GM12878 (cell line): Measurements from ENCODE around the gene KIF2A.

ENCODE experiments used
- CHD4 ChIP-seq: fragments of 200-600 bp; sonication (generic); IDR thresholded peaks from 2 replicates; pipeline ENCODE4 v1.6.1; 2016; ENCODE audit warnings: mild to moderate bottlenecking
- EGR1 ChIP-seq, 2 experiments: IDR thresholded peaks; 1 replicate in 1 of 2; 2 replicates in 1 of 2; pipeline ENCODE4 v1.6.1; 2011 to 2012; ENCODE audit warnings: low read depth in 2 of 2, low read length in 2 of 2, borderline replicate concordance in 1 of 2, mild to moderate bottlenecking in 1 of 2, moderate library complexity in 1 of 2
- ETV6 ChIP-seq, 2 experiments: fragments of 450-650 bp in 1 of 2; IDR thresholded peaks in 1 of 2; conservative IDR thresholded peaks in 1 of 2; 2 replicates each; pipeline ENCODE4 v1.6.1; 2014; ENCODE audit warnings: antibody characterized with exemption in 1 of 2, borderline replicate concordance in 1 of 2, low read depth in 1 of 2, mild to moderate bottlenecking in 1 of 2, moderate library complexity in 1 of 2
- POLR2AphosphoS2 ChIP-seq: IDR thresholded peaks from 2 replicates; pipeline ENCODE4 v1.6.1; 2011; ENCODE audit warnings: low read depth, mild to moderate bottlenecking, low read length, improper control_type of control experiment, moderate library complexity
- RFX5 ChIP-seq: IDR thresholded peaks from 2 replicates; pipeline ENCODE4 v1.6.1; 2011; ENCODE audit warnings: low read depth, low read length, improper control_type of control experiment
- SMC3 ChIP-seq: IDR thresholded peaks from 2 replicates; pipeline ENCODE4 v1.6.1; 2011; ENCODE audit warnings: low read length, improper control_type of control experiment, borderline replicate concordance
- TAF1 ChIP-seq: IDR thresholded peaks from 2 replicates; pipeline ENCODE4 v1.6.1; 2011; ENCODE audit warnings: mild to moderate bottlenecking, low read depth, low read length, borderline replicate concordance
- TF ChIP-seq, protein P1 (sequence below), 3 experiments: IDR thresholded peaks in 2 of 3; conservative IDR thresholded peaks in 1 of 3; 2 replicates each; pipeline ENCODE4 v1.5.1; 2011; ENCODE audit warnings: low read depth in 3 of 3, low read length in 3 of 3, mild to moderate bottlenecking in 3 of 3, control low read depth in 2 of 3, moderate library complexity in 2 of 3, inconsistent platforms in 1 of 3, mixed read lengths in 1 of 3; ENCODE audit not compliant: control insufficient read depth in 2 of 3, insufficient read depth in 1 of 3; ENCODE audit errors: extremely low read depth in 1 of 3

DNA sequence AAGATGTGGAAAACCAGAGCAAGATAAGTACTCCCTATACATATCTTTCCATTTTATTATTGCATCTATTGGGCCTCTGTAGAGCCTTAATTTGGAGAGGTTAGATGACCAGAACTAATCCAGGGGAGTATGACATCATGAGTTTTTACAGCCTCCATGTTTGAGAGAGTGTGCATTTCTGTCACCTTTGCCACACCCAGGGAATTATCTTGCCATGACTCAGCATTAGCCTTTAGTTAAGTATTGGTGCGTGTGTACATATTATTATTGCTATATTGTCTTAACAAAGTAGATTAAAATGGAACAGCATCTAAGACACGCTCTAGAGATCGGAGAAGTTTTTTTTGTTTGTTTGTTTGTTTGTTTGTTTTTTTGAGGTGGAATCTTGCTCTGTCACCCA lies 70.1 kb downstream of the KIF2A start:
- no peak for TF ChIP-seq CHD4
- TF ChIP-seq SMC3: no peak
- TF ChIP-seq TAF1: no peak
- no peak for TF ChIP-seq RFX5
- TF ChIP-seq POLR2AphosphoS2: no peak
- TF ChIP-seq, protein P1, sequence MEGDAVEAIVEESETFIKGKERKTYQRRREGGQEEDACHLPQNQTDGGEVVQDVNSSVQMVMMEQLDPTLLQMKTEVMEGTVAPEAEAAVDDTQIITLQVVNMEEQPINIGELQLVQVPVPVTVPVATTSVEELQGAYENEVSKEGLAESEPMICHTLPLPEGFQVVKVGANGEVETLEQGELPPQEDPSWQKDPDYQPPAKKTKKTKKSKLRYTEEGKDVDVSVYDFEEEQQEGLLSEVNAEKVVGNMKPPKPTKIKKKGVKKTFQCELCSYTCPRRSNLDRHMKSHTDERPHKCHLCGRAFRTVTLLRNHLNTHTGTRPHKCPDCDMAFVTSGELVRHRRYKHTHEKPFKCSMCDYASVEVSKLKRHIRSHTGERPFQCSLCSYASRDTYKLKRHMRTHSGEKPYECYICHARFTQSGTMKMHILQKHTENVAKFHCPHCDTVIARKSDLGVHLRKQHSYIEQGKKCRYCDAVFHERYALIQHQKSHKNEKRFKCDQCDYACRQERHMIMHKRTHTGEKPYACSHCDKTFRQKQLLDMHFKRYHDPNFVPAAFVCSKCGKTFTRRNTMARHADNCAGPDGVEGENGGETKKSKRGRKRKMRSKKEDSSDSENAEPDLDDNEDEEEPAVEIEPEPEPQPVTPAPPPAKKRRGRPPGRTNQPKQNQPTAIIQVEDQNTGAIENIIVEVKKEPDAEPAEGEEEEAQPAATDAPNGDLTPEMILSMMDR (IDR thresholded peaks at IDR 0.05 in 2 of 3, conservative IDR thresholded peaks at IDR 0.05 in 1 of 3; ENCODE audit: control insufficient read depth in 2 of 3, extremely low read depth in 1 of 3, insufficient read depth in 1 of 3, low read depth in 3 of 3, low read length in 3 of 3): no peak
- TF ChIP-seq EGR1 (IDR thresholded peaks at IDR 0.05; ENCODE audit: borderline replicate concordance in 1 of 2, low read depth in 2 of 2, low read length in 2 of 2): no peak
- no peak for TF ChIP-seq ETV6 (conservative IDR thresholded peaks at IDR 0.05 in 1 of 2, IDR thresholded peaks at IDR 0.05 in 1 of 2; ENCODE audit: borderline replicate concordance in 1 of 2, low read depth in 1 of 2)
